ENCODE results near the gene POLR2E.

The POLR2E gene

DNA sequence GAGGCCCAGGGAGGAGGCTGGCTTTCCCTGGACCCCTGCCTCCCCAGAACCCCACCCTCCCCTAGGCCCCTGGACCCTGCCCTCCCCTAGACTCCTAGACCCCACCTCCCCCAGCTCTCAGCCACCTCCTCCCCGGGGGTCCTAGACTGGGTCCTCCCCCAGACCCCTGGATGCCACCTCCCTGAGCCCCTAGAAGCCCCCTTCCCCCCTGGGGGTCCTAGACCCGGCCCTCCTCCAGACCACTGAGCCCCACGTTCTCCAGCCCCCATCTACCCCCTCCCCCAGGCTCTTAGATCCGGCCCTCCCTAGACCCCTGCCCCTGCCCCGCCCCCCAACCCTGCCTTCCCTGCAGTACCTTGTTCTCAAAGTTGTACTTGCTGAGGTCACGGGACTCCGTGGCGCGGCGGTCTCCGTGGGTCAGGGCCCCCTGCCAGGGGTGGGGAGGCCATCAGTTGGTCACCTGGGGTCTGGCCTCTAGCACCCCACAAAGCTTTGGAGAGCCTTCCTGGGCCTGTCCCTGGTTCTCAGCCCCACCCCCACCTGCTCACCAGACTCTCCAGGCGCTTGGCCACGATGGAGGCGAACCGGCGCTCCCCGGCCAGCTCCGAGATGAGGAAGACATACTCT, 16.6 kb upstream of the POLR2E start:
- no peak for DNase-seq (ENCODE audit: low read depth, low spot score)

DNA sequence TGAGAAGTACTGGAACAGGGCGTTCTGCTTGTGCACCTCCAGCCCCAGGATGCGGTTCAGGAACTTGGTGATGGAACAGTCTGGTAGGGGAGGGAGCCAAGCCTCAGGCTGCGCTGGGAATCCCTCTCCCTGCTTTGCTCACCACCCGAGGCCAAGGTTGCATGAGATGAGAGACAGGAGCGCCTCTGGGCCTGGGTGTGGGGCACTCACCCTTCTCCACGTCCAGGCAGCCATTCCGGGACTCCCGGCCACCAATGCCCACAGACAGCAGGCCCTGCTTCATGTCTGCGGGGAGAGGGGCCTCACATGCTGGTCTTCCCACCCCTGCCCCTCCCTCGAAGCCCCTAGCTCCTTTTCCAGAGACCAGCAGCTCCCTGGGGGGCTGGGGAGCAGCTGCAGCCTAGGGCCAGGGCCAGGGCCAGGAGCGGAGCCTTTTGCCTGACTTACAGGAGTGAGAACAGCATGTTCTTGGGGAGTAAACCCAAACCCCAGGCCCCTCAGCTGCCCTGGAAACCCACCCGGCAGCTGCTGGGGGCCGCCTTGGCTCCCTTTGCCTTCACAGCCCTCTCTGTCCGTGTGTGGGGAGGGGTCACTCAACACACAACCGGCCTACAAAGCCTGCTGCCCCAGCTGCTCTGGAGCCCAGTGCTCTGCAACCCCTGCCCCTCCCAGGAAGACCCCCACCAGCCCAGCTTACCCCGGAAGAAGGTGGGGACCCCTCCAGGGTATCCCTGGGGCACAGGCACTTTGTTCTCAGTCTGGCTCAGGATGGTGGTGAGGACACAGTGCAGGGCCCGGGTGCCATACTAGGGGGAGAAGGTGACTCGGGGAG, 15.8 kb upstream of the POLR2E start:
- DNase-seq (ENCODE audit: low read depth, low spot score), result no peak

DNA sequence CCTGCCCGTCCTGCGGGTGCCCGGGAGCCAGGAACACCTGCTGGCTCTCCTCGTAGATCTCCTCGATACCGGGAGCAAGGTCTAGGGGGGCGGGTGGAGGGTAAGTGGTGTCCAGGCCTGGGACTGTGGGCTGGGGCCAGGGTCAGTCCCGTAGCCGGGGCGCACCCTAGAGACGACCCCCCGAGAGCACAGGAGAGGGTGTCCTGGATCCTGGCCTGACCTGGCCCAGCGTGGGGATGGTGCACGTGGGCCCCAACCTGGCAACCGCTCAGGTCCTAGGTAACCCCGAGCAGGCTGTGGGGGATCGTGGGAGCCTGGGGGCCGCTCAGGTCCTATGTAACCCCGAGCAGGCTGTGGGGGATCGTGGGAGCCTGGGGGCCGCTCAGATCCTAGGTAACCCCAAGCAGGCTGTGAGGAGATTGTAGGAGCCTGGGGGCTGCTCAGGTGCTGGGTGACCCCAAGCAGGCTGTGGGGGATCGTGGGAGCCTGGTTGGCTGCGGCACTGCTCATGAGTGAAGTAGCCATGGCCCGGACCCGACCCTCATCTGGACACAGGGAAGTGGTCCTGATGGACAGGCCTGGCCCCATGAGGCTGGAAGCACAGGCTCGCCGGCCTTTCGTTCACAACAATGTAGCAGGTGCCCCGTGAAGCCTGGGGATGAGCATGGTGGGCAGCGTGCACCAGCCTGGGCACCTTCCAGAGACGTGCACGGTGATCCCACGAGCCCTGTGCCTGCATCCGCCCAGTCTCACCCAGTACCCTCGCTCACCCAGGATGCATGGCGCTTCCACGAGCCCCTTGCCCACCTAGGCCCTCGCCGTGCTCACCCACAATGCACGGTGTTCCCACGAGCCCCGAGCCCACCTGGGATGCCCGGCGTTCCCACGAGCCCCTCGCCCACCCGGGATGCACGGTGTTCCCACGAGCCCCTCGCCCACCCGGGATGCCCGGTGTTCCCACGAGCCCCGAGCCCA, 14.8 kb upstream of the POLR2E start:
- DNase-seq (ENCODE audit: low read depth, low spot score), result no peak

GRCh38 chr19:1109032-1109551, 13.9 kb upstream of the POLR2E start:
- no peak for DNase-seq (ENCODE audit: low read depth, low spot score)

GRCh38 chr19:1108291-1109031, 13.3 kb upstream of the POLR2E start:
- DNase-seq (ENCODE audit: low read depth, low spot score), result no peak

DNA sequence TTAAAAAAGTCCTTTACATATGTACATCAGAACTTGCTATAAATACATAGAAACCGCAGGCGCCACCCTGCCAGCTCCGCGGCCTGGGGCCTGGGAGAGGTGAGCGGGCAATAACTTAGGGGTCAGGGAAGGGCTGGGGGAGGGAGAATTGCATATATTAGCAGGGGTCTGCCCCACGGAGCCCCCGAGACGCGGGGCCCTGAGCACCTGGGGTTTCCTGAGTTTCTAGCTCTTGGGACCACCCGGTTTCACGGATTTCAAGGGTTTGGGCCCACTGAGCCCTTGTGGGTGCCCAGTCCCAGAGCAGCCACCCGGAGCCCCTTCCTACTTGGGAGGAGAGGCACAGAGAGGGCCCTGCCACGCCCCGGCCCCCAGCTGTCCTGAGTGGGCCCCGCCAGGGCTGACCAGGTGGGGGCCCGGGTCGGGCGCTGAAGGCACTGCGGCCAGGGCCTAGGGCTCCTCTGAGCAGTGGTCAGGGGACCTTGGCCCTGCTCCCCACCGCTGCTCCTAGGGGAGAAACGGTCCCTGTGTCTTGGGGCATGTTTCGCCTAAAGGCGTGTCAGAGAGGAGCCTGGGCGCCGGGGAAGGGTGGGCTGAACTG, 12.6 kb upstream of the POLR2E start:
- no peak for DNase-seq (ENCODE audit: low read depth, low spot score)

DNA sequence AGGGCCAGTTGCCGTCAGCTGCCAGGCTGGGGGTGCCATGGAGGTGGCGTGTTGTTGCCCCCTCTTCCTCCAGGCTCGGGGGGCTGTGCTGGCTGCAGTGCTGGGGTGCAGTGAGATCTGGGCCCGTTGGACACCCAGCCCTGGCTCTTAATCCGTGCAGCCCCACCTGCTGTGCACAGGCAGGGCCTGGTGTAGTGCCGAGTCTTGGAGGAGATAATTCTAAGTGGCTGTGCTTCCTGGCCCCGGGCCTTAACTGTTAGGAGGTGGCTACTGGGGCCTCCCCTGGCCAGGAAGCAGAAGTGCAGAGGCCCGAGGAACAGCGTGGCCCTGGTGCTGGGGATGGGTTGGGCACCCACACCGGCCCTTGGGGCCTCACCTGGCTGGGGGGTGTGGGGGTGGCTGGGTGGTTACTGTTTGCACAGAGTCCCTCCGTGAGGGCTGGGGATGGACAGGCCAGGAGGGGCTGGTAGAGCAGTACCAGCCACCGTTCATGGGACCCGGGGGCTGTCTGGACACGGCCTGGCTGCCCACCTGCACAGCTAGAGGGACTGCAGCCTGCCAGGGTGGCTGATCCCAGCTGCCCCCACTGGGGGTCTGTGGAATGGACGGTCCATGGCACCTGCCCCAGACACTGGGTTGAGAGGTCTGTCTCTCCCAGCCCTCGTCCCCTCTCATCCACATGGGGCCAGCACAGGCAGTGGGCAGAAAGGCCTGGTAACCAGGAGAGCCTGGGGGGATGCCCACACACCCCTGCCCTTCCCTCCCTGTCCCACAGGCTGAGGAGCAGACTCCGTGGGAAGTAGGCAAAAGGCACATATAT, 11.9 kb upstream of the POLR2E start:
- no peak for DNase-seq (ENCODE audit: low read depth, low spot score)

DNA sequence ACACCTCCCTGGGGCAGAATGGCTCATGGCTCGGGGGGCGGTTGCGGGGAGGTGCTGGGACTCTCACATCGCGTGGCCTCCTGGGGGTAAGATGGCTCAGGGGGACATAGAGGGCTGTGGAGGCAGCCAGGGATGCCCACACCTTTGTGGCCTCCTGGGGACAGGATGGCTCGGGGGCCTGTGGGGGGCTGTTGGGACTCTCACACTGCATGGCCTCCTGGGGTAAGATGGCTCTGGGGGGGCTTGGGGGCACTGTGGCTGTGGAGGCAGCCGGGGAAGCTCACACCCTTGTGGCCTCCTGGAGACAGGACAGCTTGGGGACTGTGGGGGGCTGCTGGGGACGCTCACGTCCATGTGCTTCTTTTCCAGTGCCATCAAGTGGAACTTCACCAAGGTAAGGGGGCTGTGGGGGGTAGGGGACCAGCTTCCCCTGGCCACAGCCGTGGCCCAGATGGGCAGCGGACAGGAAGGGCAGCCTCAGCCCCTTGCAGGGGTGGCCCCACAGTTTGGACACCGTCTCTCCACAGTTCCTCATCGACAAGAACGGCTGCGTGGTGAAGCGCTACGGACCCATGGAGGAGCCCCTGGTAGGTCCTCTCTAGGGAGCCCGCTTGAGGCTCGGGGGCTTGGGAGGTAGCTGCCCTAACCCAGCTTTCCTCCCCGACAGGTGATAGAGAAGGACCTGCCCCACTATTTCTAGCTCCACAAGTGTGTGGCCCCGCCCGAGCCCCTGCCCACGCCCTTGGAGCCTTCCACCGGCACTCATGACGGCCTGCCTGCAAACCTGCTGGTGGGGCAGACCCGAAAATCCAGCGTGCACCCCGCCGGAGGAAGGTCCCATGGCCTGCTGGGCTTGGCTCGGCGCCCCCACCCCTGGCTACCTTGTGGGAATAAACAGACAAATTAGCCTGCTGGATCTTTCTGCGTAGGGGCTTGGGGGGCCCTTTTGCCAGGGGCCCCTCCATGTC, 11.0 kb upstream of the POLR2E start:
- DNase-seq (ENCODE audit: low read depth, low spot score), result no peak

- DNase-seq (ENCODE audit: low read depth, low spot score), result no peak
These were observed 10.1 kb upstream of the POLR2E start for GRCh38 chr19:1105008-1105872.

DNA sequence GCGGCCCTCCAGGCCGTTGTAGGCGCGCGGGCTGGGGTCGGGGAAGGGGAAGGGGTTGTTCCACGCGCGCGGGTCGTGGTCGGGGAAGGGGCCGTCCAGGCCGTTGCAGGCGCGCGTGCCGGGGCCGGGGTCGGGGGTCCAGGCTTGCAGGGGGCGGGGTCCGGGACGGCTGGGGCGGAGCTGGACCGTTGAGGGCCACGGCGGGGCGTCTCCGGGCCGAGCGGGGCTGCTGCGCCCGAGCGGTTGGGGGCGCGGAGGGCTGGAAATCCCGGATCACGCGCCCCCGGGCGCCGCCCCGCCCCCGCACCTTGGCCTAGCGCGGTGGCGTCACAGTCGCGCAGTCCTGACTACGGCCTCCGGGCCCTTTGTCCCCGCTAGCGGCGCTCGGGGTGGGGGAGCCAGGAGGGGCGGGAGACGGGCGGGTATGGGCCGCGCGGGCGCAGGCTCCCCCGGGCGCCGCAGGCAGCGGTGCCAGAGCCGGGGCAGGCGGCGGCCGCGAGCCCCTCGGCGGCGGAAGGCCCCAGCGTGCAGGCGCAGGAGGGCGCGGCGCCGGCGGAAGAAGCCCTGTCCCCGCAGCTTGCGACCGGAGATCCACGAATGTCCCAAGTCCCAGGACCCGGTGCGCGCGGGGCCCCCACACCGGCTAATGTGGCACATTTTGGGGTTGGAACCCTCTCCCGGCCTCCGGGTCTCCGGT, 9.3 kb upstream of the POLR2E start:
- peak; percentile 46 for DNase-seq (ENCODE audit: low read depth, low spot score)

DNA sequence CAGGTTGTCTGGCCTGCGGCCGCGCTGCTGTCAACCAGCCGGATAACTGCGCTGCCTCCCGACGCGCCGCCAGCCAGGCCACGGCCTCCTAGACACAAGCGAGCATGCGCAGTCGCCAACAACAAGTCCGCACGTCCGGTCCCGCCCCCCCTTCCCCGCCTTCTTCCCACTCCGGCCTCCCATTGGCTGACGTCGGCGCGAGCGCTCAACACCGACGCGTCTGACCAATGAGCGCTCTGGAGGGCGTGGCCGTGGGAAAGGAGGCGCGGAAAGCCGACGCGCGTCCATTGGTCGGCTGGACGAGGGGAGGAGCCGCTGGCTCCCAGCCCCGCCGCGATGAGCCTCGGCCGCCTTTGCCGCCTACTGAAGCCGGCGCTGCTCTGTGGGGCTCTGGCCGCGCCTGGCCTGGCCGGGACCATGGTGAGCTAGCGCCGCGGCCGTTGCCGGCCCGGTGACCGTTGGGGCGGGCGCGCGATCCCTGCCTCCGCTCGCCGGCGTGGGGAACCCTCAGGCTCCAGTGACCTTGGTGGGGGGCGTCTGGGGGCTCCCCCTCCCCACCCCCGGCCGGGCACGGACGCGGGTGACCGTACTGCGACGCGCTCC, 8.6 kb upstream of the POLR2E start, which contains the start of gene GPX4:
Gene GPX4 (plus strand): TSS at position 287 of the 603 bp plus-strand sequence. CDS start 50 bp downstream, at position 337.
- DNase-seq (ENCODE audit: low read depth, low spot score), result peak; percentile 97

DNA sequence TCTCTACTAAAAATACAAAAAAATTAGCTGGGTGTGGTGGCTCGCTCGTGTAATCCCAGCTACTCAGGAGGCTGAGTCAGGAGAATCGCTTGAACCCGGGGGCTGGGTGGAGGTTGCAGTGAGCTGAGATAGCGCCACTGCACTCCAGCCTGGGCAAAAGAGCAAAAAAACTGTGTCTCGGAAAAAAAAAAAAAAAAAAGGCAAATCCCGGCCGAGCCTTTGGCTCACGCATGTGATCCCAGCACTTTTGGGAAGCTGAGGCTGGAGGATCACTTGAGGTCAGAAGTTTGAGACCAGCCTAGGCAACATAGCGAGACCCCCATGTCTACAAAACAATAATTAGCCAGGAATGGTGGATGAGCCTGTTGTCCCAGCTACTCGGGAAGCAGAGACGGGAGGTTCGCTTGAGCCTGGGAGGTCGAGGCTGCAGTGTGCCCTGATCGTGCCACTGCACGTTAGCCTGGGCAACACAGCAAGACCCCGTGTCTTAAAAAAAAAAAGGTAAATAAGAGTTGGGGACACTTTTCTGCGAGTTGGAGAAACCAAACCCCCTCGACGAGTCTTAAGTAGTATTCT, 8.0 kb upstream of the POLR2E start:
- no peak for DNase-seq (ENCODE audit: low read depth, low spot score)

- no peak for DNase-seq (ENCODE audit: low read depth, low spot score)
These were observed 7.4 kb upstream of the POLR2E start for GRCh38 chr19:1102407-1103131.

- no peak for DNase-seq (ENCODE audit: low read depth, low spot score)
These were observed 6.1 kb upstream of the POLR2E start for GRCh38 chr19:1101337-1101698.

All from activated naive CD8-positive, alpha-beta T cell treated with anti-CD3 and anti-CD28 coated beads, Interleukin-2, amount 50 U/mL, for 16 hours (primary cell).